ENCODE measurements around the gene ARPIN.

- TF ChIP-seq CTCF (IDR thresholded peaks at IDR 0.05; ENCODE audit: low read depth, low read length, poor library complexity, severe bottlenecking) (no peak), EZH2phosphoT487 (IDR thresholded peaks at IDR 0.05; ENCODE audit: borderline replicate concordance, low read length) (no peak)
Measured at GRCh38 chr15:89917442-89918101, 4.8 kb upstream of the ARPIN start.
